Urinary bladder (tissue), 4 donors: ENCODE data around the gene TMEM263. TPM values are rescaled to one million over a fixed set of nuclear protein-coding genes. Genes with fewer than 3 reads are reported as not detected.

ENCODE experiments used
- DNase-seq: peaks from one replicate; pipeline ENCODE4 v3.0.0-alpha.2; 2015; ENCODE audit errors: extremely low spot score
- H3K27ac ChIP-seq: one replicate; pipeline ENCODE4 v1.5.1; 2013; ENCODE audit warnings: low read depth, mild to moderate bottlenecking, moderate library complexity
- H3K36me3 ChIP-seq: one replicate; pipeline ENCODE4 v1.6.1; 2013; ENCODE audit warnings: mild to moderate bottlenecking, moderate library complexity; ENCODE audit not compliant: insufficient read depth
- H3K4me1 ChIP-seq: one replicate; pipeline ENCODE4 v1.6.1; 2013; ENCODE audit warnings: mild to moderate bottlenecking, moderate library complexity; ENCODE audit not compliant: insufficient read depth
- H3K4me3 ChIP-seq: one replicate; pipeline ENCODE4 v1.5.1; 2013; ENCODE audit warnings: low read depth, low read length
- WGBS: extraction: QIAGEN DNeasy Blood & Tissue Kit; methylation state at CpG from one replicate; pipeline ENCODE4 v1.1.7; 2013; 5-methylcytosine and 5-hydroxymethylcytosine counted together
- polyA plus RNA-seq: library from polyadenylated mRNA; stranded (reverse); fragments of 200-250 nt; gene quantifications from one replicate; pipeline ENCODE4 v1.2.3, GENCODE V29; 2013
- total RNA-seq: library from RNA; depleted of rRNA; stranded (reverse); fragments of >200 nt; gene quantifications from one replicate; pipeline ENCODE4 v1.2.3, GENCODE V29; 2014
- donor health status: healthy with polysubstance abuse.
- donor health status: healthy.

TMEM263 gene
- total and polyA plus RNA-seq, 2 donors = 21.5 to 183 TPM

- DNase-seq = no peak
- no peak overlapping the region for H3K27ac ChIP-seq
- H3K4me3 ChIP-seq = no peak overlapping the region
- H3K36me3 ChIP-seq = no peaks in the 10 kb centered on the region
- H3K4me1 ChIP-seq = peaks cover 4% of the 10 kb centered on the region
- WGBS = 3% methylated on average over 1 of the region's 1 CpG
These were observed 1.9 kb downstream of the TMEM263 start for GRCh38 chr12:106957583-106957982.

GRCh38 chr12:106960443-106960842 lies 4.7 kb downstream of the TMEM263 start:
- Histone ChIP-seq H3K27ac (no peak overlapping the region), H3K4me1 (no peaks in the 10 kb centered on the region), H3K4me3 (no peak overlapping the region), H3K36me3 (no peaks in the 10 kb centered on the region)
- 84% methylated on average over 3 of the region's 3 CpGs for WGBS
- DNase-seq = no peak

- no peak for DNase-seq
- H3K4me1 ChIP-seq = no peaks in the 10 kb centered on the region
- H3K4me3 ChIP-seq = no peak overlapping the region
- H3K36me3 ChIP-seq = no peaks in the 10 kb centered on the region
- H3K27ac ChIP-seq = no peak overlapping the region
- WGBS = 68% methylated on average over 3 of the region's 3 CpGs
These were observed 6.6 kb downstream of the TMEM263 start for GRCh38 chr12:106962286-106962685.

- WGBS = 79% methylated on average over 2 of the region's 2 CpGs
- Histone ChIP-seq H3K27ac (no peak overlapping the region), H3K4me3 (no peak overlapping the region), H3K36me3 (no peaks in the 10 kb centered on the region), H3K4me1 (no peaks in the 10 kb centered on the region)
- no peak for DNase-seq
These were observed 8.8 kb downstream of the TMEM263 start for GRCh38 chr12:106964526-106964925.

DNA sequence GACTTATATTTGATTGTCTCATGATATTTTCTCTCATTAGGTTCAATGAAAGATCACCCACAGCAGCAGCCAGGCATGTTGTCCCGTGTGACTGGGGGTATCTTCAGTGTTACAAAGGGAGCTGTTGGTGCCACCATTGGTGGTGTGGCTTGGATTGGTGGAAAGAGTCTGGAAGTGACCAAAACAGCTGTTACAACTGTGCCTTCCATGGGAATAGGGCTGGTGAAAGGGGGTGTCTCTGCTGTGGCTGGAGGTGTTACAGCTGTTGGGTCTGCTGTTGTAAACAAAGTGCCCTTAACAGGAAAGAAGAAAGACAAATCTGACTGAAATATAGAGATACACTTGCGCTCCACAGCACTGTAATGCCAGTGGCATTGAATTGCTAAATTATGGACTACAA lies 15.4 kb downstream of the TMEM263 start:
- Histone ChIP-seq H3K4me1 (peaks cover 1% of the 10 kb centered on the region), H3K36me3 (no peaks in the 10 kb centered on the region), H3K27ac (no peak overlapping the region), H3K4me3 (no peak overlapping the region)
- 96% methylated on average over 2 of the region's 2 CpGs for WGBS
- DNase-seq = no peak

GRCh38 chr12:106973545-106973944 lies 17.8 kb downstream of the TMEM263 start:
- no peak for DNase-seq
- peaks cover 1% of the 10 kb centered on the region for H3K4me1 ChIP-seq
- no peaks in the 10 kb centered on the region for H3K36me3 ChIP-seq
- no peak overlapping the region for H3K4me3 ChIP-seq
- H3K27ac ChIP-seq = no peak overlapping the region

GRCh38 chr12:106974511-106974910 lies 18.8 kb downstream of the TMEM263 start:
- Histone ChIP-seq H3K36me3 (no peaks in the 10 kb centered on the region), H3K4me1 (peaks cover 1% of the 10 kb centered on the region), H3K4me3 (no peak overlapping the region), H3K27ac (no peak overlapping the region)
- WGBS = 84% methylated on average over 3 of the region's 3 CpGs
- no peak for DNase-seq

DNA sequence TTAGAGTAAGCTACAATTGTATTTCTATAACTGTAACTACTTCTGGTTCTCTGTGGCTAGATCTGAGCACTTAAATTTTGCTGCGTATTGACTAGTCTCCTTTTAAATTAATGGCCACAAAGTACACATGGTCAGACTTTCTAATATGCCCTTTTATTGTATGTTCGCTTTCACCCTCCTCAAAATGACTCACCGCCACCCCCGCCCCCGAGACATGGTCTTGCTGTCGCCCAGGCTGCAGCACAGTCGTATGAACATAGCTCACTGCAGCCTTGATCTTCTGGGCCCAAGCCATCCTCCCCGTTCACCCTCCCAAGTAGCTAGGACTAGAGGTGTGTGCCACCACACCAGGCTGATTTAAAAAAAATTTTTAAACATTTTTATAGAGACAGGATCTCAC lies 19.4 kb downstream of the TMEM263 start:
- no peak for DNase-seq
- no peak overlapping the region for H3K4me3 ChIP-seq
- WGBS = 92% methylated on average over 8 of the region's 8 CpGs
- H3K36me3 ChIP-seq = no peaks in the 10 kb centered on the region
- H3K27ac ChIP-seq = no peak overlapping the region
- peaks cover 1% of the 10 kb centered on the region for H3K4me1 ChIP-seq

DNA sequence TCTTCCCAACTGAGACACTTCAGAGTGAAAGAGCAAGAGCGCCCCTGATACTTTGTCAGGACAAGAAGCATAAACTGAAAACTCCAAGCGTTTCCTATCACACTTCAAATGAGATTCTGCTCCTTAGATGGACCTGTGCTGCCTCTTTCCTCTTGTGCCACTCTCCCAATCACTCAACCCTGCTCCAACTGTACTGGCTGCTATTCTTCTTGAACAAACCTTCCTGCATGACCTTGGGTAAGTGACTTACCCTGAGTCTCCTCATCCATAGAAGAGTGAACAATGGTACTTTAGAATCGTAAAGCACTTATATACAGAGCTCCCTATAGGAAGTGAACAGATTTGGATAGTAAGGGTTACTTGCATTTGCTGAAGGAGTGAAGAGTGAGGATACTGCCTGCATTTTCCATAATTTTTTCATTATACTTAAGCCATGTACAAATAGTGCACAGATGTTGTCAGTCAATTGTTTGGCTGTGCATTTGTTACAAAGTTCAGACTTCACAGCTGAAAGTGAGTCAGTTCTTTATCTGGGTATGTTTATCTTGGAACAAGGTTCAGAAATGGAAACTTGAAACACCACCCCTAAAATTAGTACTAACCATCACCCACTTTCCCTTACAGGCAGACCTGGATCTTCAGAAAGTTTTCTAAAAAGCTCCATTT lies 20.4 kb downstream of the TMEM263 start:
- DNase-seq = no peak
- H3K27ac ChIP-seq = no peak overlapping the region
- 84% methylated on average over 3 of the region's 3 CpGs for WGBS

GRCh38 chr12:106976668-106977067 lies 21.0 kb downstream of the TMEM263 start:
- Histone ChIP-seq H3K4me1 (peaks cover 1% of the 10 kb centered on the region), H3K4me3 (no peak overlapping the region), H3K27ac (no peak overlapping the region), H3K36me3 (no peaks in the 10 kb centered on the region)
- DNase-seq = no peak
- WGBS = 64% methylated on average over 1 of the region's 1 CpG

More for the DNA sequence above, 20.4 kb downstream of the TMEM263 start:
- no peak overlapping the region for H3K4me3 ChIP-seq
- H3K36me3 ChIP-seq = no peaks in the 10 kb centered on the region
- H3K4me1 ChIP-seq = peaks cover 1% of the 10 kb centered on the region

DNA sequence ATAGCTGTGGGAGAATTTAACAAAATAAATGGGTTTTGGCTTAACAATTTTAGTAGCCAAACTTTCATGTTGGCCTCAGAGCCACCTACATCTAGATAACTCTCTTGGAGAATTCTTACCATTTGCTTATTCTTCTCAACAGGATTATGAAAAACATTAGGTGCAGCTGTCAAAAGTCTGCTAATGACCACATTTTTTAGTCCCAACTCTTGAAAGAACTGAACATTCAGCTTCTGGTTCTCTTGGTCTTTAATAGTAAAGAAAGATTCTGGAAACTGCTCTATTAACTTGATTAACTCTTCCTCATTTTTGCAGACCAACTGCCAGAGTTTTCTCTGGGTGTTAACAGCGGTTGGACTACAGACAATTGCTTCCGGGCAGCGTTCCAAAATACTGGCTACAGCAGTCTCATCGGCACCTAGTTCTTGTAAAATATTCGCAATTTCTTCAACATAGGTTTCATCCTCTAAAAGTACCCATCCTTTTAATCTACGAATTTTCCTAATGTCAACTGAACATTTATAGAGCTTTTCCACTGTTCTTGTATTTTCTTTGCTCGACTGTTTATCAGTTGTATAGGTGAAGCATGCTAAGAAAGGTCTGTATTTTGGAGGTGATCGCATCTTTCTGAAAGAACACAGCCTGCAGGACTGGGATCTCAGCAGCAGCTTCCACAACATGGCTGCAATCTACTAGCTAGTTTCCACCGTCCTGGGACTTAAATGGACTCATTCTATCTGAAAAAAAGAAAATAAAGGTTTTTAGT lies 22.5 kb downstream of the TMEM263 start:
- WGBS = 23% methylated on average over 9 of the region's 9 CpGs
- no peak overlapping the region for H3K4me3 ChIP-seq
- DNase-seq = no peak
- H3K36me3 ChIP-seq = no peaks in the 10 kb centered on the region
- H3K4me1 ChIP-seq = peaks cover 1% of the 10 kb centered on the region
- no peak overlapping the region for H3K27ac ChIP-seq

DNA sequence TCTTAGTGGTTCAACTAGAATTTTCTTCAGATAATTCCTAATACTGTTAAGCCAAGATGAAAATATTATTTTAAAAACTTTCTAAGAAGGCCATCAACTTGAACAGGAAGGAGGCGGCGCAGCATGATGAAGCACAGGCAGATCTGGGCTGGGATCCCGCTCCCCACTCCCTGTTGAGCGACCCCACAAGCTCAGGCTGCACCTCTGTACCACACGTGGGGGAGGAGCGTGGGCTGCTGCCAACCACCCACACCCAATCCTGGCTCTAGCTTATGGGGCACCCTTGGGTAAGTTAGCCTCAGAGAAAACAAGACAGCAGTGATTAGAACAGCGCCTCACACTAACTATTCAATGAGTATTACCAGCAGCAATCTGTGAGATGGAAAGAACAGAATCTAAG lies 25.2 kb downstream of the TMEM263 start:
- Histone ChIP-seq H3K4me3 (no peak overlapping the region), H3K27ac (no peak overlapping the region), H3K4me1 (no peaks in the 10 kb centered on the region), H3K36me3 (no peaks in the 10 kb centered on the region)
- DNase-seq = no peak
- WGBS = 76% methylated on average over 7 of the region's 7 CpGs

DNA sequence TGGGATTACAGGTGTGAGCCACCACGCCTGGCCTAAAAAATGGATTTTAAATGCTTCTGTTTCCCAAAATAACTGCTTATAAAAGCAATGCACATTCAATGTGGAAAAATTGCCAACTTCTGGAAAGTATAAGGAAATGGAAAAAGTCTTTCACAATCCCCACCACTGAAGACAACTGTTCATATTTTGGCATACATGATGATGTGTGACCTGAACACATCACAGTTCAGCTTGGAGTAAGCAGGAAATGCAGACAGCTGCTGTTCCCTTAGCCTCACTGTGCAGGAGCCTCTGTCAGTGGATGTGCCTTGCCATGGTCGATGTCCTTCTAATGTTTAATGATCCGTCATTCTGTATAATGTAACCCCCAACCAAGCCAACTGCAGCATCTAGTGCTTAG lies 26.1 kb downstream of the TMEM263 start:
- Histone ChIP-seq H3K4me3 (no peak overlapping the region), H3K27ac (no peak overlapping the region), H3K4me1 (no peaks in the 10 kb centered on the region), H3K36me3 (no peaks in the 10 kb centered on the region)
- DNase-seq = no peak
- WGBS = 77% methylated on average over 3 of the region's 3 CpGs

- Histone ChIP-seq H3K4me3 (no peak overlapping the region), H3K27ac (no peak overlapping the region), H3K36me3 (no peaks in the 10 kb centered on the region), H3K4me1 (no peaks in the 10 kb centered on the region)
- no peak for DNase-seq
- WGBS = 83% methylated on average over 1 of the region's 1 CpG
These were observed 26.5 kb downstream of the TMEM263 start for GRCh38 chr12:106982229-106982628.
